ENCODE data around the gene PDXDC1.

DNA sequence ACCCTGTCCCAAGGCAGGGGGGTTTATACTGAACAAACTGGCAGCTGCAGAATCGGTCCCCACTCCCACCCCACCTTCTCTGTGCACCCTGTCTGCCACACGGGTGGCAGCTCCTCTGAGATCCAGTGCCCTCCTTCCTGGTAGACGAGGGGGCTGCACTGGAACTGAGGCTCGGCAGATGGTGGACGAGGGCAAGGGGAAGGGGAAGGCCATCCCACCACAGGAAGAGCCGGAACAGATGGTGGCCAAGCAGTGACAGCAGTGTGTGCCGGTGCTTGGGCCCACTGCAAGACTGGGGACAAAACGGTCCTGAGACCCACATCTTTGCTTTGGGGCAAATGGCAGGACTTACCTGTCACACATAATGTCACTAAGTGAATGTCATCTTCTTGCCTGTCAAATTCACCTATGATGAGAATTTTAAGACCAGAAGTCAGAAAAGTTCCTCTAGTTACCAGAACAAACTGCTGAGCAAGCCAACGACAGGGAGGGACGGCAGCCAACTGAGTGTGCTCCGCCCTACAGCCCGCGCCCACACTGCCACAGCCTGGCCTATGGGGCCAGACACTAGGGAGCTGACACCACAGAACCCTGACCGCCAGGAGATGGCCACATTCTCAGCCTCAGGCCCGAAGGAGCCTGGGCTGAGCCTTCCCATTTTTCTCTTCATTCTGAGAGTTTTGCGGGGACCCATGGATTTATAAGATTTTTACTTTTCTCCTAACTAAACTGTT, 66.6 kb downstream of the PDXDC1 start:
- TF ChIP-seq EZH2phosphoT487 (IDR thresholded peaks at IDR 0.05) = no peak
- TF ChIP-seq, protein P1, sequence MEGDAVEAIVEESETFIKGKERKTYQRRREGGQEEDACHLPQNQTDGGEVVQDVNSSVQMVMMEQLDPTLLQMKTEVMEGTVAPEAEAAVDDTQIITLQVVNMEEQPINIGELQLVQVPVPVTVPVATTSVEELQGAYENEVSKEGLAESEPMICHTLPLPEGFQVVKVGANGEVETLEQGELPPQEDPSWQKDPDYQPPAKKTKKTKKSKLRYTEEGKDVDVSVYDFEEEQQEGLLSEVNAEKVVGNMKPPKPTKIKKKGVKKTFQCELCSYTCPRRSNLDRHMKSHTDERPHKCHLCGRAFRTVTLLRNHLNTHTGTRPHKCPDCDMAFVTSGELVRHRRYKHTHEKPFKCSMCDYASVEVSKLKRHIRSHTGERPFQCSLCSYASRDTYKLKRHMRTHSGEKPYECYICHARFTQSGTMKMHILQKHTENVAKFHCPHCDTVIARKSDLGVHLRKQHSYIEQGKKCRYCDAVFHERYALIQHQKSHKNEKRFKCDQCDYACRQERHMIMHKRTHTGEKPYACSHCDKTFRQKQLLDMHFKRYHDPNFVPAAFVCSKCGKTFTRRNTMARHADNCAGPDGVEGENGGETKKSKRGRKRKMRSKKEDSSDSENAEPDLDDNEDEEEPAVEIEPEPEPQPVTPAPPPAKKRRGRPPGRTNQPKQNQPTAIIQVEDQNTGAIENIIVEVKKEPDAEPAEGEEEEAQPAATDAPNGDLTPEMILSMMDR (IDR thresholded peaks at IDR 0.05) = no peak

Data from neural progenitor cell (in vitro differentiated cells).